T-helper 1 cell treated with Interleukin-12 subunit alpha and Interleukin-12 subunit beta and Interleukin-4 antibody, amounts not matched to agents 30 μg/mL and 1 μg/mL, for 36 hours (primary cell): ENCODE results near the gene DOK3.
A peak's percentile ranks its signal among the peaks of the same experiment; 100 is the strongest.

Source experiments
- H3K27ac Mint-ChIP-seq: one replicate; pipeline ENCODE4 v1.8.0; 2021; ENCODE audit warnings: mild to moderate bottlenecking, mixed read lengths
- H3K27me3 Mint-ChIP-seq: one replicate; pipeline ENCODE4 v1.8.0; 2021; ENCODE audit warnings: low read depth, mixed read lengths
- H3K36me3 Mint-ChIP-seq: one replicate; pipeline ENCODE4 v1.8.0; 2021; ENCODE audit warnings: low read depth, mixed read lengths
- H3K4me1 Mint-ChIP-seq: one replicate; pipeline ENCODE4 v1.8.0; 2021; ENCODE audit warnings: low read depth, mixed read lengths
- H3K4me3 Mint-ChIP-seq: one replicate; pipeline ENCODE4 v1.8.0; 2021; ENCODE audit warnings: mild to moderate bottlenecking, moderate library complexity, mixed read lengths
- H3K9me3 Mint-ChIP-seq: one replicate; pipeline ENCODE4 v1.8.0; 2021; ENCODE audit warnings: mixed read lengths

The DOK3 gene

DNA sequence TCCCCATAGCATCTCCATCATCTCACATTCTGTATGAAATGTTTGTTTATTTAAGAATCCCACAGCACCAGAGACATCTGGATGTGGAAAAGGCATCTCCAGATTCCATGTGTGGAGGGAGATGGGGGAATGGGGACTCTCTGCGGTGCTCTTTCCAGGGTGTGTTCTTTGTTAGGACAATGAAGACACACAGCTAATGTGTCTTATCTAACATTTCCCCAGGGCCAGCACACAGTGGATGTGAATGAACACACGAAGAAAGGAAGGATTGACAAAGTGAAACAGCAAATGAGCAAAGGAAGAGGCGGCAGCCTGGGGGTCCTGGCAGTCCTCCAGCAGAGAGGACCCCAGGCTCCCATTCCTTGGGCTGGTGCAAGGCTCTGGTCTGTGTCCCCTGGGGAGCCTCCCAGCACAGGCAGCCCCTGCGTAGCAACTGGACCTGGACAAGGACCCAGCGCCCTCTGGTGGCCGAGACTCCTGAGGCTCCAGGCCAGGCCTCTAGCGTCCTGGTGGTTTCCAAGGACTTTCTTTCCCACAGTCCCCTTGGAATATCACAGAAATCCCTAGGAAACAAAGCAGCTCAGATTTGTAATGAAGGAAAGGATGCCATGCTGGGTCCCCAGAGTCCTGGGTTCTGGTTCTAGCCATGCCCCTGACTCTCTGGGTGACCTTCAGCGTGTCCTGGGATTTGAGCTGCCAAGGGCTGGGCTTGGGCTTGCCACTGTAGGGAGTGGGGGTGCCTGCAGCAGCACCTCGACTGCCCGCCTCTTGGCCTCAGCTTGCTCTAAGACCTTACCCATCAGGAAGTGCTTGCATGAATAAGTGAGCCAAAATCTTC lies 8.7 kb downstream of the DOK3 start:
- peaks cover 24% of the 10 kb centered on the region for H3K27me3 Mint-ChIP-seq
- H3K36me3 Mint-ChIP-seq = peaks cover 3% of the 10 kb centered on the region
- peaks cover 18% of the 10 kb centered on the region for H3K4me1 Mint-ChIP-seq
- H3K4me3 Mint-ChIP-seq = no peak overlapping the region
- no peak overlapping the region for H3K27ac Mint-ChIP-seq
- H3K9me3 Mint-ChIP-seq = no peaks in the 10 kb centered on the region

DNA sequence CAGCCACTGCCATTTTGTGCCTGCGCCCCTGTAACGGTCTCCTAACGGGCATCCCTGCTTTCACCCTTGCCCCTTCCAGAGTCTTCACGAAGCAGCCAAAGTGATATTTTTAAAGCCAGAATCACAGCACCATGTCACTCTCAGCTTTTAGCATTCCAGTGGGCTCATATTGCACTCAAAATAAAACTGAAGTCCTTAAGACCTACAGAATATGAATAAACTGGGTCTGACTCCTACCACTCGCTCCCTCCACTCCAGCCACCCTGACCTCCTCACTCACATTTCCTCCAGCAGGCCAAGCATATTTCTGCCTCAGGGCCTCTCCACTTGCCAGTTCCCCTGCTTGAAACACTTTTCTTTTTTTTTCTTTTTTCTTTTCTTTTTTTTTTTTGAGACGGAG lies 9.8 kb downstream of the DOK3 start:
- H3K9me3 Mint-ChIP-seq = no peaks in the 10 kb centered on the region
- no peak overlapping the region for H3K4me3 Mint-ChIP-seq
- no peak overlapping the region for H3K27ac Mint-ChIP-seq
- H3K36me3 Mint-ChIP-seq = peaks cover 3% of the 10 kb centered on the region
- peaks cover 24% of the 10 kb centered on the region for H3K27me3 Mint-ChIP-seq
- peaks cover 19% of the 10 kb centered on the region for H3K4me1 Mint-ChIP-seq

GRCh38 chr5:177498013-177498787 lies 11.4 kb downstream of the DOK3 start:
- peak overlapping the region; percentile 81 for H3K27ac Mint-ChIP-seq
- H3K4me3 Mint-ChIP-seq = peak overlapping the region; percentile 85
- H3K27me3 Mint-ChIP-seq = peaks cover 24% of the 10 kb centered on the region
- H3K4me1 Mint-ChIP-seq = peaks cover 27% of the 10 kb centered on the region
- no peaks in the 10 kb centered on the region for H3K9me3 Mint-ChIP-seq
- peaks cover 3% of the 10 kb centered on the region for H3K36me3 Mint-ChIP-seq

GRCh38 chr5:177497292-177498012 lies 12.2 kb downstream of the DOK3 start, which contains the start of gene PDLIM7:
Gene PDLIM7, minus strand, starts transcription at chr5:177497604. Its CDS starts 1,092 bp downstream, at chr5:177496512.
- Mint-ChIP-seq H3K36me3 (peaks cover 3% of the 10 kb centered on the region), H3K4me3 (peak within 1 kb of the TSS; percentile 85), H3K4me1 (peaks cover 27% of the 10 kb centered on the region), H3K27me3 (peaks cover 24% of the 10 kb centered on the region), H3K27ac (peak within 1 kb of the TSS; percentile 81), H3K9me3 (no peaks in the 10 kb centered on the region)

DNA sequence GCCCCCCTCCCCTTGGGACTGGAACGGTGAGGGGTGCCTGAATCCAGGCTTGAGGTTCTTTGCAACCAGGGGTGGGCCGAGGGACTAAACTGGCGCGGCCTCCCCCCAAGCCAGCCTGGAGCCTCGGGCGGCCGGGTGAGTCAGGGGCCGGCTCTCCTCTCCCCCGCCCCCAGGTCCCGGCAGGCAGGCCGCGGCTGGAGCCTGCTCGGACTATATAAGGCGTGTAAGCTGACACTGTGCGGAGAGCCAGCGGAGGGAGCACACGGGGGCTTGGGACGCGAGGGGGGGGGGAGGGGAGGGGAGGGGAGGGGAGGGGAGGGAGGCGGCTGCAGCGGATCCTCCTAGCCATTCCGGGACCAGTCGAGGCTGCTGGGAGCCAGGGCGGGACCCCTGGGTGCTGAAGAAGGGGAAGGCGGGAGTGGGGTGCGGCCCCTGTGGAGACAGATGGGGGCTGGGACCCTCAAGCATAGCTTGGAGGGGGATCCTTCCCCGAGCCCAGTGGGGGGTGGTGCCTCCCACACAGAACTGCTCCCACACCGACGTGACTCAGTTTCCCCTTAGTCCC lies 12.8 kb downstream of the DOK3 start:
- peak overlapping the region; percentile 76 for H3K4me3 Mint-ChIP-seq
- H3K4me1 Mint-ChIP-seq = peaks cover 27% of the 10 kb centered on the region

GRCh38 chr5:177496070-177496726 lies 13.4 kb downstream of the DOK3 start:
- Mint-ChIP-seq H3K27me3 (peaks cover 24% of the 10 kb centered on the region), H3K4me1 (peaks cover 27% of the 10 kb centered on the region), H3K4me3 (peak overlapping the region; percentile 76), H3K36me3 (peaks cover 4% of the 10 kb centered on the region), H3K27ac (peak overlapping the region; percentile 72), H3K9me3 (no peaks in the 10 kb centered on the region)

More for the DNA sequence above, 12.8 kb downstream of the DOK3 start:
- no peaks in the 10 kb centered on the region for H3K9me3 Mint-ChIP-seq
- H3K27me3 Mint-ChIP-seq = peaks cover 24% of the 10 kb centered on the region
- H3K27ac Mint-ChIP-seq = no peak overlapping the region
- H3K36me3 Mint-ChIP-seq = peaks cover 3% of the 10 kb centered on the region

DNA sequence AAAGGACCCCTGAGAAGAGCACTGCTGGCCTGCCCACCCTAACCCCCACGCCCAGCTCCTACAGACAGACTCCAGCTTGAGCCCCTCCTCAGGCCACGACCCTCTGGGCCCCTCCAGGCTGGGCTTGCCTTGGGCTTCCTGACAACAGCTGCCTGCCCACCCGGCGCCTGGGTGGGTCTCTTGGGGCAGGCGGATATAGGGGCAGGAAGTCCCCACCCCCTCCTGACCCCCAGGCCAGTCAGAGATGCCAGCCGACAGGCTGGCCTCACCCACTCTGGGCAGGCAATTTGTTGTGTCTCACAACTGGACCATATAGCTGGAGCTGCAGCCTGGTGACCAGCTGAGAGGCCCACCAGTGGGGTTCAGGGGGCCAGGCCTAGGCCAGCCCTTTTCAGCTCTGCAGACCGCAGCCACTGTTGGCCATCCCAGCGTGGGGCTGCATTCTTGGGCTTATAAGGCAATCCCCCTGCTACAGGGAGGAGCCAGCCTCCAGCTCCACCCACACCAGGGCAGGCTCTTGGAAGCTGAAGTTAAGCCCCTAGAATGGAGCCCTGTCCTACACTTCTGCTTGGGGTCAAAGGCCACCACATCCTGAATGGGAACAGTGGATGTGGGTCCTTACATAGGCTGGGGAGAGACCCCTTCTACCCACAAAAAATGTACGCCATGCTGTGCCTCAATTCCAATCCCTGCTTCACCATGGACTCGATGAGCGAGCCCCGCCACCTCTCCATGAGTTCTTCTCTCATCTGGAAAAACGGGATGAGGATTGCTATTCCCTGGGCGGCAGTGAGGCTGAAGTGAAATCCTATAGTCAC lies 14.2 kb downstream of the DOK3 start:
- Mint-ChIP-seq H3K4me3 (peak overlapping the region; percentile 76), H3K36me3 (peaks cover 4% of the 10 kb centered on the region), H3K9me3 (no peaks in the 10 kb centered on the region), H3K4me1 (peaks cover 25% of the 10 kb centered on the region), H3K27ac (no peak overlapping the region), H3K27me3 (peaks cover 22% of the 10 kb centered on the region)

DNA sequence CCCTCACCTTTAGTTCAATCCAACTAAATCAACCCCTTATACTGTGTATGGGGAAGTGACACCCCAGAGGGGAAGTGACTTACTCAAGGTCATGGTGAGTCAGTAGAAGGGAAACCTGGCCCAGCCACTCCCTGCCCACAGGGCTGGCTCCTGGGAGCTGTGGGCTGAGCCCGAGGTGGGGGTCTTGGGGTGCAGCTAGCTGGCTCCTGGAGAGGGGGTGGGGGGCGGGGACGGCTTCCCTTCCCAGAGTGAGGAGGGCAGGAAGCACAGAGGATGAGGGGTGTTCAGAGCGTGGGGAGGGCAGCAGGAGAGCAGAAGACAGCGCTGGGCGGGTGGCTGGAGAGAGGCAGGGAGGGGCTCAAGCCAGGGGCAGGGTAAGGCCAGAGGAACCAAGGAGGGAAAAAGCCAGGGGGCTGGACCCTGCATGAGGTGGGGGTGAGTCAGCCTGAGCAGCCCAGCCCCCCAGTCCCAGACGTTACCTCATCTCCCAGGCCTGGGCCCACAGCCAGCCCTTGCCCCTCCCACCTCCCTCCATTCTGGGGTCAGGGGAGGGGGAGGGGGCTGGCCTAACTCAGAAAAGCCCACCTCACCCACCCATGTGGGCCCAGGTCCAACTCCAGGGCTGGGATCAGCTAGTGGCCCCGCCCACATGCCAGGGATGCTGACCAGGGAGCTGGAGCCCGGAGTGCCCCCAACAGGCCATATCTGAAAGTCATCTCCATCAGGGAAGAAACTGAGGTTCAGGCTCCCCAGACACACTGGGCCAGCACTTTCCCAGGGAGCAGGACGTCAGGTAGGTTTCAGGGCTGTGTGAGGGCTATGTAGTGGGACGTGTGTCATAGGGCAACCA lies 15.1 kb downstream of the DOK3 start:
- Mint-ChIP-seq H3K4me1 (peaks cover 25% of the 10 kb centered on the region), H3K27ac (peak overlapping the region; percentile 77), H3K9me3 (no peaks in the 10 kb centered on the region), H3K36me3 (peaks cover 7% of the 10 kb centered on the region), H3K27me3 (peaks cover 17% of the 10 kb centered on the region), H3K4me3 (no peak overlapping the region)

DNA sequence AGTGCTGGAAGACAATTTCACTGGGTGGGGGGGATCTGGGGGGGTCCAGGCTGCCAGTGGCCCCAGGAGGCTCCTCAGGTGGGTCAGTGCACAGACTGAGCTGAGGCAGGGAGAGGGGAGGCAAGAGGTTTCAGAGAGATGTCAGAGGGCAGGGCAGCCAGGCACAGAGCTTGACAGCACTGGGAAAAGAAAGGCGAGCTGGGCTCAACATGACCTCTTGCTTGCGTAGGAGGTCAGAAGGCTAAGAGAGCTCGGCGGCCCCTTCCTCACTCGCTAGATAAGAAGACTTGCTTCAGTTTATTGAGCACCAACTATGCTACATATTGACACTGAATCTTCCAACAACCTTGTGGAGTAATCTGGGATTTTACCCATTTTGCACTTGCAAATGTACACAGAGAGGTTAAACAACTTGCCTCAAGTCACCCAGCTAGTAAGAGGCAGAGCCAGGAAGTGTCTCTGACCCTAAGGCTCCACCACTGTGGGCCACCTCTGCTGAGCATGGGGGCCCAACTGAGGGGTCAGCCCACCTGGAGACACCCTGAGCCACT lies 15.8 kb downstream of the DOK3 start:
- Mint-ChIP-seq H3K27me3 (peaks cover 13% of the 10 kb centered on the region), H3K4me3 (no peak overlapping the region)

GRCh38 chr5:177492841-177493240 lies 16.8 kb downstream of the DOK3 start:
- H3K4me1 Mint-ChIP-seq = peaks cover 16% of the 10 kb centered on the region
- no peaks in the 10 kb centered on the region for H3K9me3 Mint-ChIP-seq
- peaks cover 8% of the 10 kb centered on the region for H3K36me3 Mint-ChIP-seq
- peaks cover 2% of the 10 kb centered on the region for H3K27me3 Mint-ChIP-seq
- no peak overlapping the region for H3K4me3 Mint-ChIP-seq
- no peak overlapping the region for H3K27ac Mint-ChIP-seq

More for the DNA sequence above, 15.8 kb downstream of the DOK3 start:
- peaks cover 7% of the 10 kb centered on the region for H3K36me3 Mint-ChIP-seq
- peak overlapping the region; percentile 77 for H3K27ac Mint-ChIP-seq
- H3K9me3 Mint-ChIP-seq = no peaks in the 10 kb centered on the region
- H3K4me1 Mint-ChIP-seq = peaks cover 24% of the 10 kb centered on the region

GRCh38 chr5:177491983-177492746 lies 17.5 kb downstream of the DOK3 start:
- H3K36me3 Mint-ChIP-seq = peaks cover 8% of the 10 kb centered on the region

More at GRCh38 chr5:177491983-177492746, 17.5 kb downstream of the DOK3 start:
- H3K27ac Mint-ChIP-seq = no peak overlapping the region
- no peaks in the 10 kb centered on the region for H3K9me3 Mint-ChIP-seq
- H3K27me3 Mint-ChIP-seq = no peaks in the 10 kb centered on the region
- H3K4me3 Mint-ChIP-seq = no peak overlapping the region
- H3K4me1 Mint-ChIP-seq = peaks cover 14% of the 10 kb centered on the region
